MV-4-11 (cell line): ENCODE data around the gene ARL15.

ENCODE experiments used
- DNase-seq: peaks from one replicate; lab custom pipeline; 2025; lab: John Stamatoyannopoulos, UW

The ARL15 gene

GRCh38 chr5:54022223-54022622 lies 288.1 kb downstream of the ARL15 start:
- no peak for DNase-seq

- peak; percentile 67 for DNase-seq
Measured at GRCh38 chr5:54021431-54022164, 288.8 kb downstream of the ARL15 start.

- DNase-seq, result no peak
Measured at GRCh38 chr5:54018438-54018837, 291.9 kb downstream of the ARL15 start.

GRCh38 chr5:54017580-54017979 lies 292.8 kb downstream of the ARL15 start:
- DNase-seq, result peak; percentile 67

GRCh38 chr5:54013556-54014194 lies 296.7 kb downstream of the ARL15 start:
- peak; percentile 97 for DNase-seq

- no peak for DNase-seq
Measured at GRCh38 chr5:54009828-54010227, 300.5 kb downstream of the ARL15 start.

- no peak for DNase-seq
Measured at GRCh38 chr5:54009357-54009756, 301.0 kb downstream of the ARL15 start.

GRCh38 chr5:54007827-54008777 lies 302.3 kb downstream of the ARL15 start:
- DNase-seq, result peak; percentile 35

GRCh38 chr5:54004697-54005096 lies 305.7 kb downstream of the ARL15 start:
- DNase-seq, result no peak

GRCh38 chr5:54002779-54003178 lies 307.6 kb downstream of the ARL15 start:
- DNase-seq, result no peak

- peak; percentile 70 for DNase-seq
Measured at GRCh38 chr5:54001976-54002775, 308.2 kb downstream of the ARL15 start.

- no peak for DNase-seq
Measured at GRCh38 chr5:54000011-54000410, 310.4 kb downstream of the ARL15 start.

- no peak for DNase-seq
Measured at GRCh38 chr5:53997736-53998627, 312.4 kb downstream of the ARL15 start.

- no peak for DNase-seq
Measured at GRCh38 chr5:53996008-53996407, 314.4 kb downstream of the ARL15 start.

- DNase-seq, result peak; percentile 79
Measured at GRCh38 chr5:53994148-53994547, 316.2 kb downstream of the ARL15 start.

- DNase-seq, result peak; percentile 9
Measured at GRCh38 chr5:53991942-53992341, 318.4 kb downstream of the ARL15 start.

GRCh38 chr5:53987101-53987500 lies 323.3 kb downstream of the ARL15 start:
- no peak for DNase-seq

GRCh38 chr5:53985796-53986195 lies 324.6 kb downstream of the ARL15 start:
- no peak for DNase-seq

GRCh38 chr5:53984971-53985370 lies 325.4 kb downstream of the ARL15 start:
- DNase-seq, result no peak

- DNase-seq, result no peak
Measured at GRCh38 chr5:53983568-53984460, 326.6 kb downstream of the ARL15 start.
